Measurements from ENCODE around the gene PRKX.

GRCh38 chrX:3655181-3655580 lies 58.3 kb downstream of the PRKX start:
- no peak for TF ChIP-seq CTCF (IDR thresholded peaks at IDR 0.05)
- TF ChIP-seq POLR2A (IDR thresholded peaks at IDR 0.05), result no peak

Data from adrenal gland (tissue), 5 donors.